Astrocyte of the cerebellum (primary cell): ENCODE results near the gene MAPKAPK3.
A peak's percentile ranks its signal among the peaks of the same experiment; 100 is the strongest.

Experiments
- DNase-seq: peaks from one replicate; pipeline ENCODE4 v3.0.0-alpha.2; 2011; ENCODE audit warnings: low read depth
- H3K4me3 ChIP-seq: 2 replicates; pipeline ENCODE4 v1.5.1; 2011; ENCODE audit warnings: mild to moderate bottlenecking, low read depth, low read length, moderate library complexity
- CTCF ChIP-seq: IDR thresholded peaks from 2 replicates; pipeline ENCODE4 v1.5.1; 2012; ENCODE audit warnings: low read length, low read depth, moderate library complexity, mild to moderate bottlenecking; ENCODE audit errors: missing control alignments
- in situ Hi-C: cut with HindIII; loops from 2 replicates; pipeline ENCODE4 v1.10.0; 2017; ENCODE audit warnings: low sequenced_read_pairs

The MAPKAPK3 gene

GRCh38 chr3:50594253-50594785, 22.6 kb upstream of the MAPKAPK3 start:
- H3K4me3 ChIP-seq: no peak overlapping the region
- no peak for DNase-seq
- TF ChIP-seq CTCF: no peak
- in situ Hi-C loops: no loop called here

- no peak overlapping the region for H3K4me3 ChIP-seq
- in situ Hi-C loops: no loop called here
- no peak for TF ChIP-seq CTCF
Observed at GRCh38 chr3:50599115-50599715, 17.7 kb upstream of the MAPKAPK3 start.

GRCh38 chr3:50599716-50600118, 17.2 kb upstream of the MAPKAPK3 start:
- TF ChIP-seq CTCF: no peak
- in situ Hi-C loops: no loop called here
- H3K4me3 ChIP-seq: no peak overlapping the region
- no peak for DNase-seq

More at GRCh38 chr3:50599115-50599715, 17.7 kb upstream of the MAPKAPK3 start:
- DNase-seq: no peak

GRCh38 chr3:50600141-50600753, 16.7 kb upstream of the MAPKAPK3 start:
- no peak for DNase-seq
- no peak overlapping the region for H3K4me3 ChIP-seq
- in situ Hi-C loops: no loop called here
- no peak for TF ChIP-seq CTCF

- no peak for TF ChIP-seq CTCF
- in situ Hi-C loops: no loop called here
- no peak overlapping the region for H3K4me3 ChIP-seq
- peak; percentile 90 for DNase-seq
Observed at GRCh38 chr3:50600841-50601591, 15.9 kb upstream of the MAPKAPK3 start.

GRCh38 chr3:50602595-50603191, 14.3 kb upstream of the MAPKAPK3 start:
- no peak overlapping the region for H3K4me3 ChIP-seq
- no peak for DNase-seq
- no peak for TF ChIP-seq CTCF
- in situ Hi-C loops: no loop called here
